OCI-LY7 (cell line): Measurements from ENCODE around the gene LSMEM2.

Experiments
- CTCF ChIP-seq: fragments of 200-600 bp; sonication (generic); conservative IDR thresholded peaks from 2 replicates; pipeline ENCODE4 v1.5.1; 2014; ENCODE audit warnings: mild to moderate bottlenecking, antibody characterized with exemption, low read length, moderate library complexity, mixed read lengths
- EZH2phosphoT487 ChIP-seq: fragments of 200-600 bp; sonication (generic); IDR thresholded peaks from 2 replicates; pipeline ENCODE4 v1.6.1; 2018; ENCODE audit warnings: low read depth, borderline replicate concordance, mild to moderate bottlenecking, mixed run types, antibody characterized with exemption, low read length, moderate library complexity, mixed read lengths

GRCh38 chr3:50260027-50260941, 18.6 kb upstream of the LSMEM2 start:
- peak; percentile 89 for TF ChIP-seq CTCF
- no peak for TF ChIP-seq EZH2phosphoT487
